GM21528 (cell line): Measurements from ENCODE around the gene FLVCR2.
A peak's percentile ranks its signal among the peaks of the same experiment; 100 is the strongest.
"Not testable (repeated sequence)": the region's sequence is repeated elsewhere in the genome, so short reads cannot be mapped to it uniquely, and the experiment has no call there.

Experiments used
- ATAC-seq: cut with Tn5 transposase; IDR thresholded peaks from one replicate; pipeline ENCODE4 v1.9.1; 2021; ENCODE audit warnings: mild to moderate bottlenecking, moderate library complexity; ENCODE audit not compliant: unreplicated experiment, low FRiP score

Gene FLVCR2

DNA sequence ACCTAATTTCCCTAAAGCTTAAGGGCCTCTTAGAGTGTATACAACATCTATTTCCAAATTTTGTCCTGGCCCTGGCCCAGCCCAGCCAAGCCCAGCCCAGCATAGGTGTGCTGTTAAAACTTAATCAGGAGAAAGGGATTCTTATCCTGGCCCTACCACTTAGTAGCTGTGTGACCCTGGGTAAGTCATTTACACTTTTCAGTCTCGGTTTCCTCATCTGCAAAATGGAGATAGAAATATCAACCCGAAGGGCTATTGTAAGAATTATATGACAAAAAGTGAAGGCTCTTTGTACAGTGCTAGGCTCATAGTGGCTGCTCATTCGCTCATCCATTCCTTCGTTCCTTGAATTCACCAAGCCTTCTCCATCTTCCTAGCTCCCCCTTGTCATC is 81.8 kb downstream of the FLVCR2 start:
- ATAC-seq = no peak

DNA sequence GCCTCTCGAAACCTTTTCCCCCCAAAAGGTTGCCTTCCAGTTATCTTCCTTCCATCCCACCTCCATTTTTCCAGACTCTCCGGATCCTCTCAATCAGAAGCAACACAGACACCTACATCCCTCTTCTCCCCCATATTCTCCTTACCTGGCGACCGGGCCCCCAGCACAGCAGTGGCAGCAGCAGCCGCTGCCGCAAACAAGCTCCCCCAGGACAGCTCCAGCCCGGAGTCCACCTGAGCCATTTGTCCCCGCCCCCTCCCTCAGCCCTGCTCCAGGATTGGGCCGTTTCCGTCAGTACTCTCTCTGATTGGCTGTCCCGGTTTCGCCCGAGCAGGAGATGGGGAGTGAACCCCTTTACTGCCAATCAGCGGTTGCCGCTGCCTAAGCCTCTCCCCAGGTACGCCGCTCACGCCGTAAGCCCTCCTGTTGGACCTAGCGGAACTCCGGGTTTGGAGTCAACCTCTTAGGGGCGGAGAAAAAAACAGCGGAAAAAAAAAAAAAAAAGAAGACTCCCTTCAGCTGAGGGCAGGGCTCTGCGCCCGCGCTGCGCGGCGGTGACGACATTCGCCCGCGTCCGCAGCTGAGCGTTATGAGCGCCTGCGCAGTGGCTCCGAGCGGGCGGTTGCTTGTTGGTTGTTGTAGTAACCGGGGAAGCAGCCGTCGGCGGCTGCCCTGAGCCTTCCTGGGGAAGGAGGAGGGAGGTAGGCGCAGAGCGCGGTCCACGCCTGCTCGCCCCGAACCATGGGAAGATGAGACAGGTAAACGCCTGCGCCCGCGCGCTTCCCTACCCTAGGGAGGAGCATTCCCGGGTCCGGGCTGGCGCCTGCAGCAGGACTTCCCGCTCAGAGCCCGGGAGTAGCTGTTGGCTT is 82.4 kb downstream of the FLVCR2 start, which contains the start of the genes ERG28 and TTLL5:
Gene ERG28 (minus strand): TSS at position 247 of the 869 bp plus-strand sequence. CDS start 3,374 bp downstream, outside the sequence.
Gene TTLL5 (plus strand): TSS at position 617 of the 869 bp plus-strand sequence. CDS start 1,904 bp downstream, outside the sequence.
- ATAC-seq = peak; percentile 96

DNA sequence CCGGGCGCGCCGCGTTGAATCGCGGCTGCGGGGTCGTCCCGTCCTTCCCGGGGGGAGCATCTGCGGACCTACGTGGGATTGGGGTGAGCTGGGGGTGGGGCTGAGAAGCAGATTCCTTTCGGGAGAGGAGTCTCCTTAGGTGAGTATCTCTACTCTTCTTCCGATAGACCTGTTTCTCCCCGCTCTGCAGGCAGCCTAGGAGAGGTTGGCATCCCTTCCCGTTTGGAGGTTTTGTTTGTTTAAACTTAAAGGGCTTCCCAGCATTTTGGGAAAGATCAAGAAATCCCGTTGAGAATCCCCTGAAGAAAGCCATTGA is 83.0 kb downstream of the FLVCR2 start:
- no peak for ATAC-seq

DNA sequence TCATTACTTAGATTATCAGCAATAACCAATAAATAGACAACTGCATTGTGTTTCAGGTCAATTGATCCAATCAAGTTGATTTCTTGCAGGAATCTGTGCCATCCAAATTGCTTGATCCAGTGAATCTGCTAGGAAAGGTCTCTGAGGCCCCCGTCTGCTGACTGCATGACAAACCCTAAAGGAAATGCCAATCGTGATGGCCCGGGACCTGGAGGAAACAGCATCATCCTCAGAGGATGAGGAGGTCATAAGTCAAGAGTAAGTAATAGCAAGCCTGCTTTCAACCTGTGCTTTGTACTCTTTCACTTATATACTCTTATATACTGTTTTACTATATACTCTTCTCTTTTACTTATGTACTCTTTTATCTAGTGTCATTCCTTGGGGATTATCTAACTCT is 84.5 kb downstream of the FLVCR2 start:
- no peak for ATAC-seq

DNA sequence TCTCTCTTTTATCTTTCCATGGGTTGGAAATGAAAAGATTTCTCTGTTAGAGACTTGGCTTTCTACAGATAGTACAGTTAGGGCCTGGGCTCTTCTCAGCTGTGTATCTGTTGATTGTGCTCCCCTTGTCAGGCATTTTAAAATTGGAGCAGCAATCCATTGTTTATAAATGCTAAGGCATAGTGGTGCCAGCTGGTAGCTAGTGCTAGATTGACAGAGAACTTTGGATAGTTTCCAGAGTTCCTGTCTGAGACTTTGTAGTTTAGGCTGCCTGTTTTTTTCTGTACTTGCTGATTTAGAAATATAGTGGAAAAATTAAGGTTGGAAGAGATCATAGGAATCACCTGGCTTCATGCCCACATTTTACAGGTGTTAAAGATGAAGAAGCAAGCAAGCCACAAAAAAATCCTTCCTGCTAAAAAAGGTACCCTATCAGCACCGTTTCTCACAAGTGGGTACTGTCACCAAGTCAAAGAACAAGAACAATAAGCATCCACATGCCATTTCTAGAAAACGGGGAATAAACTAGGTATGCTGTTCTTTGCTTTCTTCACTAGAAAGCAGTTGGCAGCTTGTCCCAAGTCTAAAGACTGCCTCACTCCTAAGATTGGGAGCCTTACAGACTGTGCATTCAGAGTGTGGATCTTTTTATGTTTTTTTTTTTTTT is 88.8 kb downstream of the FLVCR2 start:
- no peak for ATAC-seq

DNA sequence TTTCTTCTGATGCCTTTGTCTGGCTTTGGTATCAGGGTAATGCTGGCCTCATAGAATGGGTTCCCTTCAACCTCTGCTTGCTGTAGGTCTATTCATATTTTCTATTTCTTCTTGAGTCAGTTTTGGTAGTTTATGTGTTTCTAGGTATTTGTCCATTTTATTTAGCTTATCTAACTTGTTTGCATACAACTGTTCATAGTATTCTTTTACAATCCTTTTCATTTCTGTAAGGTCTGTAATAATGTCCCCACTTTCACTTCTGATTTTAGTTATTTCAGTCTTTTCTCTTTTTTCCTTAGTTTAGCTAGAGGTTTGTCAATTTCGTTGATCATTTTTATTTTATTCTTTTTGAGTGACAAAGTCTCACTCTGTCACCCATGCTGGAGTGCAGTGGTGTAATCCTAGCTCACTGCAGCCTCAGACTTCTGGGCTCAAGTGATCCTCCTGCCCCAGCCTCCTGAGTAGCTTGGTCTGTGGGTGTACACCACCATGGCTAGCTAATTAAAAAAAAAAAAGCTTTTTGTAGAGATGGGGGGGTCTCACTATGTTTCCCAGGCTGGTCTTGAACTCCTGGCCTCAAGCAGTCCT is 94.3 kb downstream of the FLVCR2 start:
- ATAC-seq = no peak

DNA sequence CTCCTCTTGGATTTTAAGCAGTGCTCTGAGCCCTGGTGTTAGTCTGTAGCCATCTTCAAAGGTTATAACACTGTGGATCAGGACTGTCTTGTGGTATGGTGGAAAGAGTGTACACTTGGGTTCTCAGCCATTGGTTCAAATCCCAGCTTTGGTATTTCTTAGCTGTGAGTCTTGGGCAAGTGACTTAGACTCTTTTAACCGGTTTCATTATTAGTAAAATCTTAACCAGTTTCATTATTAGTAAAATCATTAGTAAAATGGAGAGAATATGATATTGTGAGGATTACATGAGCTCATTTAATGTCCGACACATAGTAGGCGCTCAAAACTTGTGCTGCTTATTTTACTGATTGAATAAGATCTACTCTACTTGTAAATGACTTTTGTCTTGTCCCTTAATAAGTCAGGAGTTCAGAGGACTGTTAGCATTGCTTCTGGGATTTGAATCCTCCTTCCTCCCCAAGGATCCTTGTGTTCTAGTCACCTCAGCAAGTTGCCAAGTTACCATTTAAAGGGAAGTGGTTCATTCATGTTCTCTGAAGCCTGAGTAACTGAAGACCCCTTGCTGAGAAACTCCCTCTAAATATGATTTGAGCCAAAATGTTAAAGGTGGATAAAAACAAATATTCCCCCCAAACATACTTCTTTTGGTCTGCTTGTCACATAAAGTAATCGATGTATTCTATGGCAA is 95.1 kb downstream of the FLVCR2 start:
- ATAC-seq = no peak

DNA sequence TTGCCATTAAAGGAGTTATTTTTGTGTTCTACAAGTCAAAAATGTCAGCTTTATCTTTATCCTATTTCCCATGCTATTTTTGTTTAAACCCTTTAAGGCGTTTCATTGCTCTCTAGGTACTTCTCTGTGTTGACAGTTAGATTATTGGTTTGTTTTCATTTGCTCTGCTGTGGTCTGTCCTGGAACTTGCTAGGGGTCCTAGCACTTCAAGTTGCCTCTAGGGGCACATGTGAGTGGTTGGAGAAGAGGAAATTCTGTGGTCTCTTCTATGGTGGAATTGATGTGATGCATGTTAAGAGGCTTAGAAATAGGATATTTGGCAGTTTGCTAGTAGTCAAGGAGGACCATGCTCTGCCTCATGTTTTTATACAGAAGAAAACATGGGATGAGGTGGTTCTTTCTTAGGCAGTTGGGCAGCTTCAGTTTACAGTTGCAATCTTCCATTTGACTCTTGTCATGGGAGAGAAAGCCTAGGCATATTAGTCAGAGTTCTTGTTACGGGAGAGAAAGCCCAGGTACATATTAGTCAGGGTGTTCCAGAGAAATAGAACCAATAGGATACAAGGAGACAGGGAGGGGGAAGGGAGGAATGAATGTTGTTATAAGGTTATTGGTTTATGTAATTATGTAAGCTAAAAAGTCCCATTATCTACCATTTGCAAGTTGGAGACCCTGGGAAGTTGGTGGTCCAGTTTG is 97.0 kb downstream of the FLVCR2 start:
- no peak for ATAC-seq

DNA sequence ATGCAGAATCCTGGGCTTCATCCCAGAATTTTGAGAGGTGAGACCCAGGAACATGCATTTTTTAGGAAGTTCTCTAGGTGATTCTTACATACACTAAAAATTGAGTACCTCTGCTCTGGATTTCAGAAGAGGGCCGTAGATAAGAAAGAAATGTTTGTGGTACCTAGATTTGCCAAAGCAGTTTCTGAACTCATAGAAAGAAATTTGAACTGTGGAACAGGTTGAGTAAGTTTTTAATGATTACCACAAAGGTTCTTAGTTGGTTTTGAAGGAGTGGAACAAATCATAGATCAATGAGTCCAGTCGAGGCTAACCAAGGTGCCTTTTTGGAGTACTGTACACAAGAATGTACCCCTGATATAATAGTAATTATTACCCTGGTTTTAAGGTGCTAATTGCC is 107.5 kb downstream of the FLVCR2 start:
- no peak for ATAC-seq

DNA sequence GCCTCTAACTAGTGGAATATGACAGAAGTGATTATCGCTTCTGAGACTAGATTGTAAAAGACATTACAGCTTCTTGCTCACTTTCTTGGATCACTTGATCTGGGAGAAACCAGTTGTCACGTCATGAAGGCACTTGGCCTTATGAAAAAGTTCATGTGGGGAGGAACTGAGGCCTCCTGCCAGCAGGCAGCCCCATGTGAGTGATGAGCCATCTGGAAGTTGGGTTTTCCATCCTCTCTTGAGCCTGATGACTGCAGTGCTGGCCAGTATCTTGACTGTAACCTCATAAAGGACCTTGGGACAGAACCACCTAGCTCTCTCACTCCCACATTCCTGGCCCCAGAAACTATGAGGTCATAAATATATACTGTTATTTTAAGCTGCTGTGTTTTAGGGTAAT is 110.6 kb downstream of the FLVCR2 start:
- ATAC-seq = no peak

DNA sequence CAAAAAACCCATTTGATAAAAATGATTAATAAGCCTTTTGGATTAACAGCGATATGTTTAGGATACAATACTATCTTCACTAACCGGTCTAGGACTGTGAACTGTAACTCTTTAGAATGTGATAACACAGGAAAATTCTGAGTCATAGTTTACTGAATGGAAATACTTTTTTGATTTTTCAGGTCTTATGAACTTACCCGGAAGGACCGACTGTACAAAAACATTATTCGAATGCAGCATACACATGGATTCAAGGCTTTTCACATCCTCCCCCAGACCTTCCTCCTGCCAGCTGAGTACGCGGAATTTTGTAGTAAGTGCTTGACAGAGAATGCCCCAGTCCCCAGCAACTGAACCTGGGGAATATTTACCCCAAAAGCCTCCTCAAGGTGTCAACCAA is 111.6 kb downstream of the FLVCR2 start:
- ATAC-seq = no peak

DNA sequence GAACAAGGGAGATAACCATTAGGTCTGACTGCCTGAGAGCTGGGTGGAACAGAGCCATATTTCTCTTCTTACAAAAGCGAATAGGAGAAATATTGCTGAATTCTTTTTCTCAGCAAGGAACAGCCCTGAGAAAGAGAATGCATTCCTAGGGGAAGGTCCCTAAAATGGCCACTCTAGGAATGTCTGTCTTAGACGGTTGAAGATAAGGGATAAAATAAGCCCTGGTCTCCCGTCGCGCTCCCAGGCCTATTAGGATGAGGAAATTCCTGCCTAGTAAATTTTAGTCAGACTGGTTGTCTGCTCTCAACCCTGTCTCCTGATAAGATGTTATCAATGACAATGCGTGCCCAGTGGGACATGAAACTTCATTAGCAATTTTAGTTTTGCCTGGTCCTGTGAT is 116.6 kb downstream of the FLVCR2 start:
- not testable (repeated sequence) for ATAC-seq

DNA sequence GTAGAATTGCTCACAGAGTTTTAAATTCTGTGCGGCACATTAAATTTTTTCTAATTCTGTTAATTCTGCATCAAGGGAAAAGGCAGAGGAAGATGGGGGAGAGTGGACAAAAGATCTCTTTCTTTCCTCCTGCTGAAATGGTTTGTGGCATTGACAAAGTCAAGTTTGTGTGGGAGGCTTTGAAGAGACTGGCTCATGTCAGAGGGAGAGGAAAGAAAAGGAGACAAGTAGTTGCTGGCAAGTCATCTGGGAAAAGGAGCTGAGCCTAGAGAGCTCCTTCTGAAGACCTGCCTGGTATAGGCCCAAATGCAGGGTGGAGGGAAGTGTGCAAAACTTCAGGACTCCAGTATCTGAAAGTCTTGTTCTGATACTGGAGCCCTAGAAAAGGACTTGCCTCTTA is 119.0 kb downstream of the FLVCR2 start:
- no peak for ATAC-seq
